HepG2 (cell line): Measurements from ENCODE around the gene MRPL48. TPM values are rescaled to one million over a fixed set of nuclear protein-coding genes. Genes with fewer than 3 reads are reported as not detected.
A peak's percentile ranks its signal among the peaks of the same experiment; 100 is the strongest.

Experiments
- ATAC-seq: fragments of 200-7000 bp; cut with Tn5 transposase; 3 replicates; pipeline ENCODE4 v1.9.1; 2020; ENCODE audit warnings: mild to moderate bottlenecking, moderate library complexity
- BruUV-seq: library from RNA; stranded (reverse); fragments of 400-500 nt; replicated peaks from 2 replicates; lab custom pipeline; 2021; lab: Mats Ljungman, UMichigan
- CTCF ChIA-PET: fragments of 300-600 bp; formaldehyde crosslinking; extraction: SDS; loops from one replicate; lab custom pipeline; 2021; ENCODE audit warnings: low total read pairs, inconsistent platforms, low intra/inter-chr PET ratio; lab: Yijun Ruan, JAX
- POLR2A ChIA-PET: fragments of 350-600 bp; sonication (Branson Sonifier 250); formaldehyde crosslinking; loops from one replicate; lab custom pipeline; 2020; ENCODE audit warnings: antibody characterized with exemption, inconsistent platforms; lab: Yijun Ruan, JAX
- DNase-seq: peaks from one replicate; pipeline ENCODE4 v3.0.0-alpha.2; 2015; ENCODE audit warnings: low spot score
- FAIRE-seq: peaks from 3 replicates; lab custom pipeline; 2011; peaks lifted over from hg19 to GRCh38; lab: Jason Lieb, UNC
- H2AFZ ChIP-seq: one replicate; pipeline ENCODE4 v1.6.1; 2011; ENCODE audit warnings: low read length, inconsistent platforms
- H3K27ac ChIP-seq: fragments of 300-600 bp; 3 replicates; pipeline ENCODE4 v1.8.0; 2011; ENCODE audit warnings: mixed run types, mild to moderate bottlenecking, mixed read lengths, low read length, inconsistent platforms; ENCODE audit not compliant: insufficient read depth; ENCODE audit errors: extremely low read length
- H3K27me3 ChIP-seq, 2 experiments: fragments of 200-600 bp in 1 of 2; 2 replicates in 1 of 2; 3 replicates in 1 of 2; pipeline versions ENCODE4 v1.6.0 to v1.8.0; 2011; ENCODE audit warnings: low read length in 2 of 2, mild to moderate bottlenecking in 2 of 2, moderate library complexity in 2 of 2, inconsistent platforms in 1 of 2; ENCODE audit not compliant: insufficient read depth in 2 of 2, control insufficient read depth in 1 of 2
- H3K36me3 ChIP-seq, 2 experiments: fragments of 200-600 bp in 1 of 2; replicated peaks in 1 of 2; 2 replicates in 1 of 2; 3 replicates in 1 of 2; pipeline versions ENCODE4 v1.5.1 to v1.8.0; 2011; ENCODE audit warnings: low read length in 2 of 2, inconsistent platforms in 1 of 2; ENCODE audit not compliant: insufficient read depth in 2 of 2, control insufficient read depth in 1 of 2
- H3K4me1 ChIP-seq: 2 replicates; pipeline ENCODE4 v1.5.1; 2012; ENCODE audit warnings: low read length, inconsistent platforms; ENCODE audit not compliant: insufficient read depth
- H3K4me2 ChIP-seq: 2 replicates; pipeline ENCODE4 v1.6.0; 2011; ENCODE audit warnings: low read depth, low read length, inconsistent platforms
- H3K4me3 ChIP-seq, 3 experiments: fragments of 200-600 bp in 1 of 3; sonication (generic), shearing (Covaris generic) in 1 of 3; replicated peaks in 1 of 3; 2 replicates each; pipeline ENCODE4 v1.5.1; 2011 to 2016; ENCODE audit warnings: low read length in 3 of 3, inconsistent platforms in 2 of 3, low read depth in 2 of 3, mild to moderate bottlenecking in 2 of 3, control low read depth in 1 of 3, mixed read lengths in 1 of 3; ENCODE audit not compliant: insufficient read depth in 1 of 3
- H3K79me2 ChIP-seq: one replicate; pipeline ENCODE4 v1.6.1; 2011; ENCODE audit warnings: low read length, inconsistent platforms; ENCODE audit not compliant: insufficient read depth
- H3K9ac ChIP-seq: 2 replicates; pipeline ENCODE4 v1.6.0; 2011; ENCODE audit warnings: mild to moderate bottlenecking, low read depth, low read length, inconsistent platforms; ENCODE audit not compliant: insufficient read depth
- H3K9me3 ChIP-seq: 2 replicates; pipeline ENCODE4 v1.5.1; 2012; ENCODE audit warnings: mild to moderate bottlenecking, low read length
- H4K20me1 ChIP-seq: 2 replicates; pipeline ENCODE4 v1.6.0; 2011; ENCODE audit warnings: inconsistent platforms, mild to moderate bottlenecking, low read length, moderate library complexity; ENCODE audit not compliant: insufficient read depth
- MYC ChIP-seq: sonication (generic); formaldehyde crosslinking; IDR thresholded peaks from 2 replicates; pipeline ENCODE4 v1.9.0; 2021; ENCODE audit warnings: missing genetic modification reagents, borderline replicate concordance
- RBM22 ChIP-seq: fragments of 200-400 bp; formaldehyde crosslinking; optimal IDR thresholded peaks from 2 replicates; pipeline ENCODE3; 2017; ENCODE audit warnings: mild to moderate bottlenecking, low read length, moderate library complexity
- ZBTB20 ChIP-seq: sonication (generic); formaldehyde crosslinking; IDR thresholded peaks from 2 replicates; pipeline ENCODE4 v1.8.1; 2023; ENCODE audit warnings: missing genetic modification reagents, low read depth, mild to moderate bottlenecking, borderline replicate concordance
- ZNF549 ChIP-seq: sonication (generic); formaldehyde crosslinking; IDR thresholded peaks from 2 replicates; pipeline ENCODE4 v1.5.0; 2020; ENCODE audit warnings: missing genetic modification reagents
- WGBS: methylation state at CpG from one replicate; pipeline ENCODE4 v1.1.6; 2017; ENCODE audit warnings: low lambda C conversion rate; 5-methylcytosine and 5-hydroxymethylcytosine counted together
- in situ Hi-C: cut with HindIII; loops from 2 replicates; pipeline ENCODE4 v1.10.0; 2017; ENCODE audit warnings: low pct_unique_long_range_greater_than_20kb; ENCODE audit not compliant: extremely low pct_ligation_motif_present
- intact Hi-C: fragments of 100-400 bp; cut with micrococcal nuclease; formaldehyde crosslinking; loops from one replicate; pipeline ENCODE4 v1.10.0; 2022; ENCODE audit not compliant: unreplicated experiment
- polyA plus RNA-seq, 8 experiments: library from polyadenylated mRNA; depleted of rRNA in 3 of 8; stranded (reverse) in 7 of 8; unstranded in 1 of 8; fragments of >200 nt; fragmentation: Illumina TruSeq in 4 of 8; extraction: Trizol in 4 of 8; gene quantifications; 2 replicates each; pipeline versions ENCODE4 v1.2.1 to v1.2.3, GENCODE V29; 2011 to 2016; ENCODE audit warnings: low read depth in 4 of 8, missing spikeins in 1 of 8, mixed read lengths in 1 of 8; ENCODE audit not compliant: insufficient read depth in 1 of 8
- total RNA-seq, 5 experiments: library from RNA; depleted of rRNA; stranded (reverse); fragments of >200 nt; fragmentation: Illumina TruSeq; extraction: Trizol; gene quantifications; 2 replicates each; pipeline ENCODE4 v1.2.3, GENCODE V29; 2016; ENCODE audit warnings: low read depth in 1 of 5
- TF ChIP-seq, protein P1 (sequence below): sonication (generic); formaldehyde crosslinking; IDR thresholded peaks from 2 replicates; pipeline ENCODE4 v1.5.1; 2020; ENCODE audit warnings: mild to moderate bottlenecking, missing genetic modification reagents, moderate library complexity

The MRPL48 gene
- total and polyA plus RNA-seq, 2 of the 13 experiments (the other 11 are each of a cell fraction or from before 2014, with no cell fraction given): 61.2 to 67.9 TPM

GRCh38 chr11:73752903-73753302 lies 34.8 kb upstream of the MRPL48 start:
- FAIRE-seq: no peak
- WGBS: 79% methylated on average over 7 of the region's 7 CpGs
- H3K4me1 ChIP-seq: peaks cover 94% of the 10 kb centered on the region

More at GRCh38 chr11:73752903-73753302, 34.8 kb upstream of the MRPL48 start:
- no peak overlapping the region for H3K9ac ChIP-seq
- intact Hi-C loops: no loop called here
- peaks cover 0 to 6% of the 10 kb centered on the region in 2 experiments; a peak in 2 of 5 replicates for H3K36me3 ChIP-seq
- DNase-seq: no peak
- no peak for ATAC-seq
- peaks cover 31% of the 10 kb centered on the region for H4K20me1 ChIP-seq
- H3K9me3 ChIP-seq: no peaks in the 10 kb centered on the region
- no peak for TF ChIP-seq ZNF549 (CRISPR knock-in tag)
- TF ChIP-seq ZBTB20 (CRISPR knock-in tag): no peak
- TF ChIP-seq, protein P1, sequence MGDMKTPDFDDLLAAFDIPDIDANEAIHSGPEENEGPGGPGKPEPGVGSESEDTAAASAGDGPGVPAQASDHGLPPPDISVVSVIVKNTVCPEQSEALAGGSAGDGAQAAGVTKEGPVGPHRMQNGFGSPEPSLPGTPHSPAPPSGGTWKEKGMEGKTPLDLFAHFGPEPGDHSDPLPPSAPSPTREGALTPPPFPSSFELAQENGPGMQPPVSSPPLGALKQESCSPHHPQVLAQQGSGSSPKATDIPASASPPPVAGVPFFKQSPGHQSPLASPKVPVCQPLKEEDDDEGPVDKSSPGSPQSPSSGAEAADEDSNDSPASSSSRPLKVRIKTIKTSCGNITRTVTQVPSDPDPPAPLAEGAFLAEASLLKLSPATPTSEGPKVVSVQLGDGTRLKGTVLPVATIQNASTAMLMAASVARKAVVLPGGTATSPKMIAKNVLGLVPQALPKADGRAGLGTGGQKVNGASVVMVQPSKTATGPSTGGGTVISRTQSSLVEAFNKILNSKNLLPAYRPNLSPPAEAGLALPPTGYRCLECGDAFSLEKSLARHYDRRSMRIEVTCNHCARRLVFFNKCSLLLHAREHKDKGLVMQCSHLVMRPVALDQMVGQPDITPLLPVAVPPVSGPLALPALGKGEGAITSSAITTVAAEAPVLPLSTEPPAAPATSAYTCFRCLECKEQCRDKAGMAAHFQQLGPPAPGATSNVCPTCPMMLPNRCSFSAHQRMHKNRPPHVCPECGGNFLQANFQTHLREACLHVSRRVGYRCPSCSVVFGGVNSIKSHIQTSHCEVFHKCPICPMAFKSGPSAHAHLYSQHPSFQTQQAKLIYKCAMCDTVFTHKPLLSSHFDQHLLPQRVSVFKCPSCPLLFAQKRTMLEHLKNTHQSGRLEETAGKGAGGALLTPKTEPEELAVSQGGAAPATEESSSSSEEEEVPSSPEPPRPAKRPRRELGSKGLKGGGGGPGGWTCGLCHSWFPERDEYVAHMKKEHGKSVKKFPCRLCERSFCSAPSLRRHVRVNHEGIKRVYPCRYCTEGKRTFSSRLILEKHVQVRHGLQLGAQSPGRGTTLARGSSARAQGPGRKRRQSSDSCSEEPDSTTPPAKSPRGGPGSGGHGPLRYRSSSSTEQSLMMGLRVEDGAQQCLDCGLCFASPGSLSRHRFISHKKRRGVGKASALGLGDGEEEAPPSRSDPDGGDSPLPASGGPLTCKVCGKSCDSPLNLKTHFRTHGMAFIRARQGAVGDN (CRISPR knock-in tag): 0 out of 2 replicates have a peak, but pooled peaks have one; percentile 10
- TF ChIP-seq RBM22: no peak
- no peak for TF ChIP-seq MYC (CRISPR knock-in tag)
- no peak overlapping the region for H3K27ac ChIP-seq
- H3K27me3 ChIP-seq: no peaks in the 10 kb centered on the region
- in situ Hi-C loops: no loop called here
- CTCF ChIA-PET: no interaction called here
- H2AFZ ChIP-seq: no peak overlapping the region
- POLR2A ChIA-PET: interaction anchor here (0.8 to 1.4 kb wide), 3 partner anchors 9 to 106 kb away, joined by 3 to 7 read pairs (median 4); no protein-coding TSS in a partner anchor
- H3K4me3 ChIP-seq: no peak overlapping the region
- BruUV-seq: no TSS peak
- peaks cover 95% of the 10 kb centered on the region for H3K79me2 ChIP-seq
- no peak overlapping the region for H3K4me2 ChIP-seq
